Inferior parietal cortex (tissue), 1 donor: ENCODE data around the gene ASIC5.
"Not testable (repeated sequence)": the region's sequence is repeated elsewhere in the genome, so short reads cannot be mapped to it uniquely, and the experiment has no call there.

Source experiments
- DNase-seq: peaks from one replicate; pipeline ENCODE4 v3.0.0-alpha.2; 2016; ENCODE audit errors: extremely low spot score

The ASIC5 gene

GRCh38 chr4:155866177-155866576 is at the start of gene ASIC5:
ASIC5 (minus strand) TSS chr4:155866277; CDS start chr4:155866226, 51 bp downstream.
- DNase-seq, result no peak

- DNase-seq, result no peak
These were observed 48.7 kb upstream of the ASIC5 start for GRCh38 chr4:155914782-155915181.

GRCh38 chr4:155911905-155912304 is 45.8 kb upstream of the ASIC5 start:
- DNase-seq, result no peak

- DNase-seq, result no peak
These were observed 43.6 kb upstream of the ASIC5 start for GRCh38 chr4:155909615-155910226.

GRCh38 chr4:155908187-155909139 is 42.4 kb upstream of the ASIC5 start:
- no peak for DNase-seq

- DNase-seq, result no peak
These were observed 41.5 kb upstream of the ASIC5 start for GRCh38 chr4:155907556-155907955.

GRCh38 chr4:155906554-155907247 is 40.6 kb upstream of the ASIC5 start:
- no peak for DNase-seq

- DNase-seq, result no peak
These were observed 38.3 kb upstream of the ASIC5 start for GRCh38 chr4:155904331-155904730.

GRCh38 chr4:155903453-155903852 is 37.4 kb upstream of the ASIC5 start, which contains the start of gene TDO2:
TDO2 (plus strand) TSS chr4:155903696; CDS start chr4:155903759, 63 bp downstream.
- DNase-seq, result no peak

GRCh38 chr4:155901013-155901412 is 34.9 kb upstream of the ASIC5 start:
- no peak for DNase-seq

GRCh38 chr4:155900381-155900780 is 34.3 kb upstream of the ASIC5 start:
- DNase-seq, result no peak

GRCh38 chr4:155899891-155900290 is 33.8 kb upstream of the ASIC5 start:
- DNase-seq, result no peak

GRCh38 chr4:155898371-155898770 is 32.3 kb upstream of the ASIC5 start:
- DNase-seq, result not testable (repeated sequence)

GRCh38 chr4:155891058-155891457 is 25.0 kb upstream of the ASIC5 start:
- DNase-seq, result no peak

- DNase-seq, result no peak
These were observed 23.9 kb upstream of the ASIC5 start for GRCh38 chr4:155889946-155890345.

- no peak for DNase-seq
These were observed 23.1 kb upstream of the ASIC5 start for GRCh38 chr4:155889031-155889793.

GRCh38 chr4:155887847-155888570 is 21.9 kb upstream of the ASIC5 start:
- DNase-seq, result no peak

GRCh38 chr4:155887045-155887444 is 21.0 kb upstream of the ASIC5 start:
- no peak for DNase-seq

- no peak for DNase-seq
These were observed 19.6 kb upstream of the ASIC5 start for GRCh38 chr4:155885666-155886065.

- no peak for DNase-seq
These were observed 17.8 kb upstream of the ASIC5 start for GRCh38 chr4:155883895-155884294.

GRCh38 chr4:155881555-155881954 is 15.5 kb upstream of the ASIC5 start:
- DNase-seq, result no peak
